T-helper 1 cell treated with Interleukin-12 subunit alpha and Interleukin-12 subunit beta and Interleukin-4 antibody, amounts not matched to agents 30 ng/mL and 1 ng/mL, for 36 hours (primary cell): Measurements from ENCODE around the gene FYN. TPM values are rescaled to one million over a fixed set of nuclear protein-coding genes. Genes with fewer than 3 reads are reported as not detected.
"Not testable (repeated sequence)": the region's sequence is repeated elsewhere in the genome, so short reads cannot be mapped to it uniquely, and the experiment has no call there.

Experiments used
- intact Hi-C: fragments of 100-400 bp; cut with micrococcal nuclease; formaldehyde crosslinking; loops from one replicate; pipeline ENCODE4 v1.15.1; 2024
- total RNA-seq: library from RNA; stranded (reverse); gene quantifications from 2 replicates; pipeline ENCODE4 v1.2.3, GENCODE V29; 2022

Gene FYN
- total RNA-seq, 1 donor from 2014 or later = 157 TPM

GRCh38 chr6:111794727-111795452, 78.4 kb downstream of the FYN start:
- intact Hi-C loops = loop anchor here (1.0 to 2.0 kb wide), 4 partner anchors 9 to 248 kb away; no protein-coding TSS in a partner anchor

GRCh38 chr6:111794300-111794699, 79.0 kb downstream of the FYN start:
- intact Hi-C loops = loop anchor here (1.0 to 2.0 kb wide), 3 partner anchors 17 to 249 kb away; no protein-coding TSS in a partner anchor

- intact Hi-C loops = loop anchor here (1.0 to 2.0 kb wide), 3 partner anchors 16 to 249 kb away; no protein-coding TSS in a partner anchor
These were observed 79.5 kb downstream of the FYN start for GRCh38 chr6:111793711-111794111.

- intact Hi-C loops = no loop called here
These were observed 80.1 kb downstream of the FYN start for GRCh38 chr6:111792914-111793700.

GRCh38 chr6:111792241-111792640, 81.0 kb downstream of the FYN start:
- intact Hi-C loops = no loop called here

- intact Hi-C loops = no loop called here
These were observed 81.8 kb downstream of the FYN start for GRCh38 chr6:111791415-111791814.

- intact Hi-C loops = no loop called here
These were observed 83.7 kb downstream of the FYN start for GRCh38 chr6:111789598-111789997.

GRCh38 chr6:111788379-111789276, 84.6 kb downstream of the FYN start:
- intact Hi-C loops = no loop called here

GRCh38 chr6:111786151-111786550, 87.1 kb downstream of the FYN start:
- intact Hi-C loops = not testable (repeated sequence)

- intact Hi-C loops = no loop called here
These were observed 88.8 kb downstream of the FYN start for GRCh38 chr6:111784433-111784832.

- intact Hi-C loops = no loop called here
These were observed 90.3 kb downstream of the FYN start for GRCh38 chr6:111782887-111783466.

- intact Hi-C loops = no loop called here
These were observed 91.0 kb downstream of the FYN start for GRCh38 chr6:111782192-111782809.

GRCh38 chr6:111781041-111781708, 92.1 kb downstream of the FYN start:
- intact Hi-C loops = no loop called here

- intact Hi-C loops = no loop called here
These were observed 92.9 kb downstream of the FYN start for GRCh38 chr6:111780393-111780792.

GRCh38 chr6:111779660-111780059, 93.6 kb downstream of the FYN start:
- intact Hi-C loops = no loop called here

- intact Hi-C loops = no loop called here
These were observed 94.2 kb downstream of the FYN start for GRCh38 chr6:111779031-111779430.

GRCh38 chr6:111777357-111777756, 95.9 kb downstream of the FYN start:
- intact Hi-C loops = loop anchor here (1.0 kb wide), 1 partner anchor 17 kb away; no protein-coding TSS in a partner anchor

GRCh38 chr6:111776236-111777221, 96.7 kb downstream of the FYN start:
- intact Hi-C loops = loop anchor here (1.0 kb wide), 1 partner anchor 18 kb away; no protein-coding TSS in a partner anchor
